Pancreas (tissue), 10 donors: Measurements from ENCODE around the gene MCRIP1. TPM values are rescaled to one million over a fixed set of nuclear protein-coding genes. Genes with fewer than 3 reads are reported as not detected.

Source experiments
- ATAC-seq, 4 donors: fragments of 200-7000 bp; cut with Tn5 transposase; one replicate each; pipeline versions ENCODE4 v1.8.0 to v1.9.1; 2020; ENCODE audit warnings: mild to moderate bottlenecking in 4 of 4, moderate library complexity in 4 of 4
- DNase-seq, 6 donors: peaks; one replicate each; pipeline ENCODE4 v3.0.0-alpha.2; 2020
- FAIRE-seq: peaks from 2 replicates; lab custom pipeline; 2012; peaks lifted over from hg19 to GRCh38; lab: Jason Lieb, UNC
- H3K27ac ChIP-seq, 4 donors: fragments of 200-600 bp; sonication (generic); 1 replicate in 3 of 4; 2 replicates in 1 of 4; pipeline versions ENCODE4 v1.5.0 to v1.8.0; 2020
- H3K27me3 ChIP-seq, 4 donors: fragments of 200-600 bp; one replicate each; pipeline ENCODE4 v1.8.0; 2021
- H3K36me3 ChIP-seq, 3 donors: fragments of 200-600 bp; sonication (generic) in 1 of 3; one replicate each; pipeline versions ENCODE4 v1.5.0 to v1.8.0; 2020 to 2021
- H3K4me1 ChIP-seq, 3 donors: fragments of 200-600 bp; one replicate each; pipeline ENCODE4 v1.8.0; 2021
- H3K4me3 ChIP-seq, 4 donors: fragments of 200-600 bp; sonication (generic) in 2 of 4; one replicate each; pipeline versions ENCODE4 v1.5.0 to v1.8.0; 2020 to 2021
- H3K9me3 ChIP-seq, 4 donors: fragments of 200-600 bp; one replicate each; pipeline ENCODE4 v1.8.0; 2021
- CTCF ChIP-seq, 4 donors: fragments of 200-600 bp; sonication (generic) in 3 of 4; IDR thresholded peaks; one replicate each; pipeline versions ENCODE4 v1.5.0 to v1.8.0; 2021; ENCODE audit warnings: antibody characterized with exemption in 4 of 4
- whole genome bisulfite sequencing, 2 donors: extraction: QIAGEN DNeasy Blood & Tissue Kit; methylation state at CpG; one replicate each; pipeline ENCODE4 v1.1.7; 2013; 5-methylcytosine and 5-hydroxymethylcytosine counted together
- intact Hi-C, 3 donors: fragments of 100-400 bp; cut with DNase I; formaldehyde crosslinking; loops; one replicate each; pipeline versions ENCODE4 v1.11.1 to v1.14.2; 2022
- polyA plus RNA-seq, 2 donors: library from polyadenylated mRNA; stranded (reverse); fragments of 200-250 nt; gene quantifications; one replicate each; pipeline ENCODE4 v1.2.3, GENCODE V29; 2013
- total RNA-seq, 6 donors: library from RNA; stranded (reverse); fragmentation: NEBNext Ultra II Directional in 4 of 6; extraction: Animal tissue kit (Norgen Biotek cat#: 25700) in 4 of 6; gene quantifications; one replicate each; pipeline versions ENCODE4 v1.2.1 to v1.2.4, GENCODE V29; 2021 to 2023
- donor health status: healthy with polysubstance abuse.
- donor health status: DM: no; HTN: no; CAD: no; lungs with moderate emphysema.
- donor health status: DM: no; HTN: no; CAD: no.
- donor health status: control.
- donor health status: control.
- donor health status: Bipolar disorder and iron deficiency.
- donor health status: DM: yes; HTN: yes; CAD: no.
- donor health status: DM: no; HTN: no; CAD: no.
- donor health status: DM: no; HTN: no; CAD: no.
- donor health status: DM: yes; HTN: yes; CAD: no.

MCRIP1 gene
- total and polyA plus RNA-seq, 8 donors = 28.9 to 203 (median 55.8) TPM

- H3K9me3 ChIP-seq = no peaks in the 10 kb centered on the region
- WGBS, 2 donors = 42 to 51% methylated on average over 2 of the region's 2 CpGs
- TF ChIP-seq CTCF (IDR thresholded peaks at IDR 0.05) = no peak
- peak; percentile 24 to 40 (median 31) for ATAC-seq
- H3K36me3 ChIP-seq = no peaks in the 10 kb centered on the region
- H3K27ac ChIP-seq = peak overlapping the region in 3 of 4 donors; percentile 16 to 57 (median 23)
- H3K4me3 ChIP-seq = no peak overlapping the region
- intact Hi-C loops = no loop called here
- no peaks in the 10 kb centered on the region for H3K27me3 ChIP-seq
- FAIRE-seq = no peak
- no peaks in the 10 kb centered on the region for H3K4me1 ChIP-seq
- DNase-seq = no peak
These were observed 17.5 kb downstream of the MCRIP1 start for GRCh38 chr17:81815646-81815986.

GRCh38 chr17:81814748-81815645, 18.1 kb downstream of the MCRIP1 start:
- peak overlapping the region in 3 of 4 donors; percentile 16 to 57 (median 23) for H3K27ac ChIP-seq

GRCh38 chr17:81813861-81814683, 19.0 kb downstream of the MCRIP1 start:
- H3K4me1 ChIP-seq = no peaks in the 10 kb centered on the region
- 90 to 92% methylated on average over 39 to 41 of the region's 41 CpGs for WGBS, 2 donors
- H3K9me3 ChIP-seq = no peaks in the 10 kb centered on the region
- no peak for TF ChIP-seq CTCF (IDR thresholded peaks at IDR 0.05)
- DNase-seq (peak in 2 of 6 donors; percentile 39 to 62), FAIRE-seq (no peak), ATAC-seq (no peak)
- H3K27ac ChIP-seq = no peak overlapping the region
- no peak overlapping the region for H3K4me3 ChIP-seq
- intact Hi-C loops = no loop called here
- H3K36me3 ChIP-seq = no peaks in the 10 kb centered on the region
- H3K27me3 ChIP-seq = no peaks in the 10 kb centered on the region

More at GRCh38 chr17:81814748-81815645, 18.1 kb downstream of the MCRIP1 start:
- H3K36me3 ChIP-seq = no peaks in the 10 kb centered on the region
- no peaks in the 10 kb centered on the region for H3K9me3 ChIP-seq
- ATAC-seq (peak; percentile 59 to 85 (median 76)), FAIRE-seq (no peak), DNase-seq (peak in 4 of 6 donors; percentile 41 to 81 (median 50))
- WGBS, 2 donors = 57 to 65% methylated on average over 18 to 23 of the region's 24 CpGs
- intact Hi-C loops = no loop called here
- TF ChIP-seq CTCF (IDR thresholded peaks at IDR 0.05) = no peak
- H3K4me3 ChIP-seq = no peak overlapping the region
- no peaks in the 10 kb centered on the region for H3K27me3 ChIP-seq
- no peaks in the 10 kb centered on the region for H3K4me1 ChIP-seq

GRCh38 chr17:81813371-81813684, 19.8 kb downstream of the MCRIP1 start:
- no peaks in the 10 kb centered on the region for H3K9me3 ChIP-seq
- no peak overlapping the region for H3K27ac ChIP-seq
- H3K4me1 ChIP-seq = no peaks in the 10 kb centered on the region
- no peak for TF ChIP-seq CTCF (IDR thresholded peaks at IDR 0.05)
- H3K27me3 ChIP-seq = no peaks in the 10 kb centered on the region
- peak in 1 of 6 donors; percentile 68 for DNase-seq
- no peaks in the 10 kb centered on the region for H3K36me3 ChIP-seq
- 85 to 92% methylated on average over 15 of the region's 15 CpGs for WGBS, 2 donors
- no peak for ATAC-seq
- H3K4me3 ChIP-seq = no peak overlapping the region
- intact Hi-C loops = no loop called here
- FAIRE-seq = no peak
